Stimulated activated CD4-positive, alpha-beta T cell treated with anti-CD3 and anti-CD28 coated beads, Interleukin-15, amount 100 ng/mL, for 48 hours (primary cell): ENCODE data around the gene TNPO1.
"Not testable (repeated sequence)": the region's sequence is repeated elsewhere in the genome, so short reads cannot be mapped to it uniquely, and the experiment has no call there.

ENCODE experiments used
- DNase-seq, 2 donors: peaks; one replicate each; pipeline ENCODE4 v3.0.0-alpha.2; 2020; ENCODE audit warnings: low read depth in 2 of 2

TNPO1 gene

GRCh38 chr5:72934953-72935725 is 118.7 kb downstream of the TNPO1 start:
- not testable (repeated sequence) for DNase-seq

GRCh38 chr5:72936893-72937292 is 120.4 kb downstream of the TNPO1 start:
- no peak for DNase-seq

DNA sequence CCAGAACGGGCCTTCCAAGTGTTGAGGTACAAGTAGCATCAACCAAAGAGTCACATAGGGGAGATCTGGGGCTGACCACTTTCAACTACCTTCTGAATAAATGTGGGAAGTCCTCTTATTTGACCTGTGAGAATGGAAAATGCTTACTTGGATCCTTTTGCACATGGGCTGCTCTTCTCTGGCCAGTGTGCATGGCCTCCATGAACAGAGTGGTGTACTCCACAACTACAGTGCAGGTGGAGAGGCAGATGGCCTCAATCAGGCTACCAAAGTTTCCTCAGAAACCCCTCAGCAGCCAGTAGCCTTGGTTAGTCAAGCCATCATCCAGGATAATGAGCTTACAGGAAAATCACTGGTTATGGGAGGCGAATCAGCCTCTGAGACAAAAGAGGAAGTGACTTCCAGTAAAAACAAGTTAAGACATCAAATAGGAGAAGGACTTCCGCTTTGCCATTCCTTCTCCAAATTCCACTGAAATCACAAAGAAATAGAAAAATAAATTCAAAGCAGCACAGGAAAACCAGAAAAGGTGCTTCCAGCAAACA is 121.1 kb downstream of the TNPO1 start:
- no peak for DNase-seq

- no peak for DNase-seq
Observed at GRCh38 chr5:72938206-72938605, 121.7 kb downstream of the TNPO1 start.

- no peak for DNase-seq
Observed at GRCh38 chr5:72940082-72940481, 123.6 kb downstream of the TNPO1 start.

- no peak for DNase-seq
Observed at GRCh38 chr5:72943307-72943706, 126.8 kb downstream of the TNPO1 start.

DNA sequence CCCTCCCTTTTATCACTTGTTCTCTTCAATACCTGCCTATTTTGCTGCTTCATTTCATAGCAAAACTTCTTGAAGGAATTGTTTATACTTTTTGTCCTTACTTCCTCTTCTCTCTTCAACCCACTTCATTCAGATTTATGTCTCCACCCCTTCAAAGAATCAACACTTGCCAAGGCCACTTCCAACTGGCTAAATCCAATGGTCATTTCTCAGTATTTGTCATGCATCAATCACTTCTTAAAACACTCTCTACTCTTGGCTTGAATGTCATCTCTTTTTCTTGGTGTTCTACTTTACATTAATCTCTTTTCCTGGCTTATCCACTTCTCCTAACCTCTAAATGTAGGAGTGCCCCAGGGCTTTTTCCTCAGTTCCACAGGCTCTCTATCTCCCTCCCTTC is 131.0 kb downstream of the TNPO1 start:
- no peak for DNase-seq

DNA sequence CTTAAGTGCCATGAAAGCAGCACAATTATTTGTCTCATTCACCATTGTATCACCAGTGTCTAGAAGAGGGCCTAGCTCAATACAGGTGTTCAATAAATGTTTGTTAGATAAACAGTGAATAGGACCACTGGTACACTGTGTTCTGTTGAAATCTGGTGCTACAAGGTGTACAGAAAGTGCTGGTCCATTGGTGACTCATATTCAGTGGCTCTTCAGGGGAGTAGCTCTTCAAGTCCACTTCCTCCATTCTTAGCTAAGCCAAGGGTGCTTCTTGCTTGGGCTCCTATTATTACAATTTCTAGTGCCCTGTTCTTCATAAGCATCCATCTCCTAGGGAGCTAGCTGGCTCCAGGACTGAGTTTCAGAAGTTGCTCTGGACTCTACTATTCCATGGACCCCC is 133.0 kb downstream of the TNPO1 start:
- DNase-seq, result no peak

DNA sequence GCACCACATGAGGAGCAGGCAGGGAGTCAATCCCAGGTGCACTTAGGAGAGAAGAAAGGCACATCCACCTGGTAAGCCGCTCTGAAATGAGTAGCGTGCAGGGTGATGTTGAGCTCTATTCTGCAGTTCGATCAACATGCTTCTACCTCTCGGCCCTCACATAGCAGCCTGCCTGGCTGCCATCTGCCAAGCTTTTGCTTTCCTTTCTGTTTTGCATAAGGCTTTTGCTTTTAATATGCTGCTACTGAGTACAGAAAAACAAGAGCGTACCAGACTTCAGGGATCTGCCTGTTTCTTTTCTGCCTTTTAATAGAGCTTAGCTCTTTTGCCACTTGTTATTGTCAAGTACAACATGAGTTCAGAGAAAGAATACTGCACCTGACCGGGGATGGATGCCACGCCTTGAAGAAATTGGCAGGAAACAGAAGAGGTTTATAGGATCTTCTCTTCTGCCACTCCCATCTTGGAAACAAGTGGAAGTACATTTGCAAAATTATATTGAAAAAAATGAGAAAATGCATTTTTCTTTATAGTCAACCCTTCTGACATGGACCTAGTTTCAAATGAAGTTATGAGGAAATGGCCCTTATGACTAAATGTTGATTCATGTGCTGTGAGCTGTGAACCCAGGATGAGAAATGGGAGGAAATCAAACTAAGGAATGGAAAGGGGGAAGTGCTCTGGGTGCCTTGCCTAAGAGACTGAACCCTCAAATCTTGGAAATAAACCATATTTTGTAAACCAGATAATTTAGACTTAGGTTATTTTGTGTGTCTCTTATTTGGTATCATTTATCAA is 135.4 kb downstream of the TNPO1 start:
- DNase-seq, result no peak

GRCh38 chr5:72954389-72954788 is 137.9 kb downstream of the TNPO1 start:
- no peak for DNase-seq

GRCh38 chr5:72955143-72955767 is 138.8 kb downstream of the TNPO1 start:
- no peak for DNase-seq

DNA sequence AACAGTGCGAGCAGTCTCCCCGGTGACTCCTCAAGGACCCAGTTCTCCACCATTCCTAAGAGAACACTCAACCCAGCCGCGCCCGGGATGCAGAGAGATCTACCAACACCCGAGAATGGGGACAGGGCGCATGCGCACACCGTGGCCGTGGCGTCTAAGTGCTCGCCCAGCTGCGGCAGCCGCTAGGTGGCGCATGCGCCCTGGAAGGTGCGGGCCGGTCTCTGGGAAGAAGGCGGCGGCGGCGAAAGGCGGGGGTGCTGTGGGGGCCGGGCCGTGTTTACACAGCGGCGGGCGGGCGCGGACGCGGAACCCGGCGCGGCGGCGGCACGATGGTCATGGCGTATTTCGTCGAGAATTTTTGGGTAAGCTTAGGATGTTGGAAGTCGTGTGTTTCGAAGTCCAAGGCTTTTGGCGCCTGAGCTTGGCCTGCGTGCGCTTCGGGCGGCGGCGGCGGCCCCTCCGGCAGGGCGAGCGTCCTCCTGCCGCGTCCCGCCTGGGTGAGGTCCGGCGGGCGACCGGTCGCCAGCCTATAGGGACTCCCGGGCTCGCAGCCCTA is 139.4 kb downstream of the TNPO1 start, which contains the start of gene FCHO2:
Gene FCHO2 (plus strand): TSS at position 274 of the 556 bp plus-strand sequence. CDS start 56 bp downstream, at position 330.
- DNase-seq, result peak; percentile 90 to 93

DNA sequence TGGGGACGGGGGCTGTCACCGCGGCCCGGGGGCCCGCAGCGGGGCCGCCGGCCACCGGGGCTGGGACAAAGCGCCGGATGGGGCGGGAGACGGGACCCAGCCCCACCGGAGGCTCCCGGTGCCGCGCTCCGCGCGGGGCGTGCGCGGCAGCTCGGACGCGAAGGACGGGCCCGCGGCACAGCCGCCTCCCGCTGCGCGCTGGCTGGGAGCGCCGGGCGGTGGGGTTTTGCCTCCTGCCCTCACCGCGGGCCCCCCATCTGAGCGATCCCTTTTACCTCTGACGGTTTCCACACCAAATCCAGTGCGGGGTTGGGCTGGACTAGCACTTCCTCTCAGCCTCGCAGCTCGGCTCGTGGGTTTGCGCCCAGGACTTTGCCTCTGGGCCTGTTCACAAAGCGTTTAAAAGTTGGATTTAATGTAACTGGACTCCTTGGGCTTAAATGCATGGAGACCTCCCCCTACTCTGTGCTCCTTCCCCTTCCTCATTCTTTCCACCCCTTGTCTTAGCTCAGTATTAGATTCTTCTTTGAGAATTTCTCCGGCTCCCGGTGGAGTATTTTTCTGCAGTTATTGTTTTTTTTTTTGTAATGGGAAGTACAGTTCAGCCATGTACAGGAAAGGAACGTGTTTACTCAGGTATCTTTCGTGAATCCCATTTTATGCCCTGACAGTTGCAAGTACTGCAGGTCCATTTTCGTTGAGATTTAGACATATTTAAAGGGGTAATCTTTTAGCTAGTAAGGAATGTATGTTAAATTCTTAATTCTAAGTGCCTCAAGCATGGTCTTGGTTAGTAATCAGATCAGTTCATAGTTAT is 140.1 kb downstream of the TNPO1 start:
- peak in 1 of 2 donors; percentile 3 for DNase-seq

DNA sequence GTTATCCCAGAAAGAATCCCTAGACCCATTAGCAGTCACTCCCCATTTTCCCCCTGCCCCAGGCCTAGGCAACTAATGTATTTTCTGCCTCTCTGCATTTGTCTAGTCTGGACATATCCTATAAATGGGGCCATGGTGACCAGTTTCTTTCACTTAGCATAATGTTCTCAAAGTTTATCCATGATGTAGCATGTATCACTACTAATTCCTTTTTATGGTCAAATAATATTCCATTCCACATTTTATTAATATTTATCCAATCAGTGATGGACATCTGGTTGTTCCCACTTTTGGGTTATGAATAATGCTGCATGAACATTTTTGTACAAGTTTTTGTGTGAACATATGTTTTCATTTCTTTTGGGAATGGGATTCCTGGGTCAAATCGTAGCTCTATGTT is 140.9 kb downstream of the TNPO1 start:
- DNase-seq, result no peak

- no peak for DNase-seq
Observed at GRCh38 chr5:72959257-72959656, 142.8 kb downstream of the TNPO1 start.
